Kasumi-1 (cell line): ENCODE data around the gene CCDC124.

Experiments used
- DNase-seq, 2 experiments: peaks; one replicate each; lab custom pipeline; 2025; lab: John Stamatoyannopoulos, UW

CCDC124 gene

GRCh38 chr19:17936379-17936778, 3.6 kb downstream of the CCDC124 start:
- no peak for DNase-seq

GRCh38 chr19:17937371-17937900, 4.6 kb downstream of the CCDC124 start:
- DNase-seq, result no peak

DNA sequence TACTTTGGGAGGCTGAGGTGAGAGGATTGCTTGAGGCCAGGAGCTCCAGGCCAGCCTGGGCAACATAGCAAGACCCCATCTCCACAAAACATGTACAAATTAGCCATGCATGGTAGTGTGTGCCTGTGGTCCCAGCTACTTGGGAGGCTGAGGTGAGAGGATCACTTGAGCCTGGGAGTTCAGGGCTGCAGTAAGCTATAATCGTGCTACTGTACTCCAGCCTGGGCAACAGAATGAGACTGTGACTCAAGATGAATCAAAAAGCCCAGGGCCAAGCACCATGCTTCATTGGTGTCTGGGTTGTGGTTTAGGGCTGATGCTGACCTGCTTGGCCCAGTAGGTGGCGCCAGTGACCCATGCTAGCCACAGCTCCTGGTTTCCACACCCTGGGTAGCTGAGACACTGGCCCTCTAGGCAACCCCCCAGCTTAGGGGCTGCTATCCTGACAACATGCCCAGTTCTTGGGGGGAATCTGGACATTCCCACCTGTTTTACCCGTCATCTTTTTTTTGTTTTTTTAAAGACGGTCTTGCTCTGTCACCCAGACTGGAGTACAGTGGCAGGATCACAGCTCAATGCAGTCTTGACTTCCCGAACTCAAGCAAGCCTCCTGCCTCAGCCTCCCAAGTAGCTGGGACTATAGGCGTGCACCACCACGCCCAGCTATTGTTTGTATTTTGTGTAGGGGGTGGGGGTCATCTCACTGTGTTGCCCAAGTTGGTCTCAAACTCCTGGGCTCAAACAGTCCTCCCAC, 5.5 kb downstream of the CCDC124 start:
- DNase-seq, result peak; percentile 59 to 78

GRCh38 chr19:17942181-17942580, 9.4 kb downstream of the CCDC124 start:
- DNase-seq, result no peak

GRCh38 chr19:17942582-17943273, 9.9 kb downstream of the CCDC124 start:
- no peak for DNase-seq

- DNase-seq, result no peak
Measured at GRCh38 chr19:17943274-17944221, 10.7 kb downstream of the CCDC124 start.

GRCh38 chr19:17944301-17944700, 11.5 kb downstream of the CCDC124 start:
- no peak for DNase-seq

GRCh38 chr19:17946965-17947784, 14.4 kb downstream of the CCDC124 start:
- no peak for DNase-seq

- DNase-seq, result peak; percentile 91 to 92
Measured at GRCh38 chr19:17947815-17948513, 15.1 kb downstream of the CCDC124 start.

GRCh38 chr19:17948514-17948900, 15.7 kb downstream of the CCDC124 start:
- no peak for DNase-seq

DNA sequence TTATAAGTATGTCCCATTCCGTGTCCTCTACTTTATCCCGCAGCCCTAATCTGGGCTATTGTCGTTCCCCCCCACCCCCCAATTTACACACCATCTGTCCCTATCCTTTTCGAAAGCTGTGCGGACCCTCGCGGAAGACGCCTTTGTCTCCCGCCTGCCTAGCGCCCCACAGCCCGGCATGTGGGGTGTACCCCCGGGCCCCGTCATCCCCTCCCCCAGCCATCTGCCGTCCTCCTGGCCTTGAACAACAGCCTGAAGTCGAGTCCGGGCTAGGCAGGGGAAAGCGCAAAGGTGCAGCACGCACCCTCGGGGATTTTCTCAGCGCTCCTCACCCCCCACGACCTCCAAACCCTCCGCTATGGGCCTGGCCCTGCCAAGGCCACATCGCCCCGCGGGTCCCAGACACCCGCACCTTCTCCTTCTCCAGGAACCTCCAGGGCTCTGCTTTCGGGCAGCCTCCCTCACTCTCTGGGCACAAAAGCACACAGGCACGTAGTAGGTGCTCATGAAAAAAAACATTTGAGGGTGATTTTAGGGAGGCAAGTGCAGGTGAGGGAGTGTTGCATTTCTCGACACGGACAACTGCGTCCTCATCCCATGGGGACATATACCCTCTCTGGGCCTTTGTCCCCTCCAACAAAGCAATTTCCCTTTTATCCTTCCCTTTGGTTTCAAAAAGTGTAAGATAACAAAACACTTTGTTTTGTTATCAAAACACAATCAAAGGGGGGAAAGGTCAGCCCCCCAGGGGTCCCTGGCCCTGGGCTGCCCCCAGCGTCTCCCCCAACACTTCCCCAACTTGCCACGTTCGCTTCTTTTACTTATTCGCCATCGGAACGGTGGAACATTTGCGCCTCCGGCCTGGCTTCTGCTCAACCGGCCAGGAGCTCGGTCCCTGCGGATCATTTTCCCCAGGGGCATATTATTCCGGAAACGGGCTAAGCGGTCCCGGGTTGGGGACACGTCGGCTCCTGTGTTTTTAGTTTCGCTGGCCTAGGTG, 16.4 kb downstream of the CCDC124 start:
- no peak for DNase-seq

GRCh38 chr19:17949956-17950309, 17.1 kb downstream of the CCDC124 start:
- DNase-seq, result no peak

GRCh38 chr19:17950310-17951156, 17.7 kb downstream of the CCDC124 start:
- DNase-seq, result no peak

- DNase-seq, result no peak
Measured at GRCh38 chr19:17951157-17951989, 18.6 kb downstream of the CCDC124 start.

DNA sequence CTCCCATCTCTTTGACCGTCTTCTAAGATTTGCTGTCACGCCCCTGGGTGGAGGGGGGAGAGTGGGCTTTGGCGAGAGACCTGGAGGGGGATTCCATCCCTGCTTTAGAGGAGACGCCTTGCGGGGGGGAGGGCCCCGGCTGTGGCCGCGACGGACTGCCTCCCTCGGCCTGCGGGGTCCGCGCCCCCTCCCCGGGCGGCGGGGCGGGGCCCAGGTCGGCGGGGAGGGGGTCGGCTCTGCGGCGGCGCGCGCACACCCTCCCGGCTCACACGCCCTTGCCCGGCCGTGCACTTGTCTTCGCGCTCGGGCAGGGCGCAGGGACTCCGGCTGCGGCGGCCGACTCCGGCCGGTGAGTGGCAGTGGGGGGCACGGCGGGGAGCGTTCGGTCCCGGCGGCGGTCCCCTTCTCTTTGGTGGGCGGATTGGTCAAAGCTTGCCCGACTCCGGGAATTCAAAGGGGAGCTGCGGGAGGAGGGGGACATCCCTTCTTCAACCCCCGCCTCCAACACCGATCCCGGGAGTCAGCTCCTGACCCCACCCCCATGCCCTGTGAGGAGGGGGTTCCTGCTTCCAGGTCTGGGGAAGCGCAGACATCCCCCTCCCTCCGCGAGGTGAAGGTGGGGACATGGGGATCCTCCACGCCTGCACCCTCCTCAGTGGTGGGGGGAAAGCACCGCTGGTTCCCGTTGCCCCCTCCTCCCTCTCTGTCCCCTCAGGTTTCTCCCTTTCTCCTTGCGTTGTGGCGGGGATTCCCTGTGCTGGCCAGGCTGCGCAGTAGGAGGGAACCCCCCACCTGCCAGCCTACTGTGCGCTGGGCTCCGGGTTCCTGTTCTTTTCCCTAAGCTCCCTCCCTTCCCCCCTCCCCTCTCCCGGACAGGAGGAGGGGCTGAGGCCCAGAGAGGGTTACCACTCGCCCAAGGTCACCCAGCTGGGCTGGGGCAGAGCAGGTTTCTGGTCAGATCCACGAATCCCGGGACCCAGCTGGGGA, 19.5 kb downstream of the CCDC124 start:
- DNase-seq, result no peak

DNA sequence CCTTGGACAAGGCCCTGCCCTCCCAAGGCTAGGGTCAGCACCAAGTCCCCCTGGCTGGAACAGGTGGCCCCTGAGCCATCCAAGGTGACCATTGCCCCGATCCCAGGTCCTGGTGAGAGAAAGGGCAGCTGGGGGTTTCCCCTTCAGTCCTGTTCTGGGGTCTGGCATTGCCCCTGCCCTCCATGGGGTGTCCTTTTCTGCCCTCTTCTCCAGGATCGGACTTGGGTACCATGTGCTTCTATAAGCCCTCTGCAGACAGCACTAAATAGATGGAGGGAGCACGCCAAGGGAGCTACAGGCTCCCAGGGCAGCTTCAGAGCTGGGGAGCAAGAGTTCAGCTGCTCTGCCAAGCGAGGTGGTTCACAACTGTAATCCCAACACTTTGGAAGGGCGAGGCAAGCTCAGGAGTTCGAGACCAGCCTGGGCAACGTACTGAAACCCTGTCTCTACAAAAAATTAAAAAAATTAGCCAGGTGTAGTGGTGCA, 20.5 kb downstream of the CCDC124 start:
- no peak for DNase-seq
